Stimulated activated CD8-positive, alpha-beta memory T cell treated with anti-CD3 and anti-CD28 coated beads, Interleukin-15, amount 100 ng/mL, for 1 hour (primary cell): Measurements from ENCODE around the gene EIF2D.

ENCODE experiments used
- DNase-seq: peaks from one replicate; pipeline ENCODE4 v3.0.0-alpha.2; 2020; ENCODE audit warnings: low read depth

EIF2D gene

GRCh38 chr1:206547104-206547503, 65.2 kb downstream of the EIF2D start:
- no peak for DNase-seq

- DNase-seq: no peak
Observed at GRCh38 chr1:206545351-206545750, 66.9 kb downstream of the EIF2D start.

- DNase-seq: peak; percentile 82
Observed at GRCh38 chr1:206544562-206545257, 67.6 kb downstream of the EIF2D start.
